Rectal smooth muscle tissue (tissue), 1 donor: Measurements from ENCODE around the gene PTPRB.
A peak's percentile ranks its signal among the peaks of the same experiment; 100 is the strongest.

Source experiments
- H3K27ac ChIP-seq: one replicate; pipeline ENCODE4 v1.7.0; 2013; ENCODE audit warnings: low read depth, low read length, inconsistent platforms
- H3K27me3 ChIP-seq: one replicate; pipeline ENCODE4 v1.7.0; 2013; ENCODE audit warnings: low read length; ENCODE audit not compliant: control insufficient read depth, insufficient read depth
- H3K36me3 ChIP-seq: one replicate; pipeline ENCODE4 v1.7.0; 2013; ENCODE audit warnings: low read length; ENCODE audit not compliant: control insufficient read depth, insufficient read depth
- H3K4me1 ChIP-seq: one replicate; pipeline ENCODE4 v1.7.0; 2013; ENCODE audit warnings: low read length; ENCODE audit not compliant: control insufficient read depth, insufficient read depth
- H3K4me3 ChIP-seq: one replicate; pipeline ENCODE4 v1.7.0; 2013; ENCODE audit warnings: low read length
- H3K9ac ChIP-seq: one replicate; pipeline ENCODE4 v1.7.0; 2013; ENCODE audit warnings: low read length

The PTPRB gene

GRCh38 chr12:70660002-70660604 is 22.9 kb upstream of the PTPRB start:
- no peaks in the 10 kb centered on the region for H3K4me1 ChIP-seq
- no peak overlapping the region for H3K27ac ChIP-seq
- H3K9ac ChIP-seq, result no peak overlapping the region
- H3K36me3 ChIP-seq, result no peaks in the 10 kb centered on the region
- no peaks in the 10 kb centered on the region for H3K27me3 ChIP-seq
- no peak overlapping the region for H3K4me3 ChIP-seq

GRCh38 chr12:70659077-70659606 is 21.9 kb upstream of the PTPRB start:
- Histone ChIP-seq H3K4me1 (no peaks in the 10 kb centered on the region), H3K9ac (no peak overlapping the region), H3K27me3 (no peaks in the 10 kb centered on the region)

GRCh38 chr12:70657616-70658286 is 20.5 kb upstream of the PTPRB start:
- Histone ChIP-seq H3K9ac (no peak overlapping the region), H3K36me3 (no peaks in the 10 kb centered on the region), H3K27me3 (no peaks in the 10 kb centered on the region), H3K27ac (no peak overlapping the region), H3K4me3 (no peak overlapping the region), H3K4me1 (no peaks in the 10 kb centered on the region)

More at GRCh38 chr12:70659077-70659606, 21.9 kb upstream of the PTPRB start:
- Histone ChIP-seq H3K27ac (no peak overlapping the region), H3K4me3 (no peak overlapping the region), H3K36me3 (no peaks in the 10 kb centered on the region)

GRCh38 chr12:70652451-70652850 is 15.2 kb upstream of the PTPRB start:
- no peaks in the 10 kb centered on the region for H3K36me3 ChIP-seq

GRCh38 chr12:70648831-70649230 is 11.6 kb upstream of the PTPRB start:
- no peaks in the 10 kb centered on the region for H3K27me3 ChIP-seq
- H3K4me1 ChIP-seq, result peaks cover 3% of the 10 kb centered on the region
- no peak overlapping the region for H3K4me3 ChIP-seq
- H3K36me3 ChIP-seq, result no peaks in the 10 kb centered on the region
- no peak overlapping the region for H3K27ac ChIP-seq
- no peak overlapping the region for H3K9ac ChIP-seq

More at GRCh38 chr12:70652451-70652850, 15.2 kb upstream of the PTPRB start:
- H3K9ac ChIP-seq, result no peak overlapping the region
- no peaks in the 10 kb centered on the region for H3K27me3 ChIP-seq
- H3K4me3 ChIP-seq, result no peak overlapping the region
- H3K27ac ChIP-seq, result no peak overlapping the region
- H3K4me1 ChIP-seq, result no peaks in the 10 kb centered on the region

GRCh38 chr12:70648191-70648590 is 11.0 kb upstream of the PTPRB start:
- H3K4me3 ChIP-seq, result no peak overlapping the region
- no peak overlapping the region for H3K9ac ChIP-seq
- H3K4me1 ChIP-seq, result peaks cover 3% of the 10 kb centered on the region
- no peaks in the 10 kb centered on the region for H3K27me3 ChIP-seq
- no peak overlapping the region for H3K27ac ChIP-seq
- no peaks in the 10 kb centered on the region for H3K36me3 ChIP-seq

GRCh38 chr12:70646850-70647249 is 9.6 kb upstream of the PTPRB start:
- Histone ChIP-seq H3K4me1 (peaks cover 3% of the 10 kb centered on the region), H3K4me3 (no peak overlapping the region), H3K27me3 (no peaks in the 10 kb centered on the region), H3K9ac (no peak overlapping the region), H3K27ac (no peak overlapping the region), H3K36me3 (no peaks in the 10 kb centered on the region)

GRCh38 chr12:70645494-70646317 is 8.5 kb upstream of the PTPRB start:
- no peak overlapping the region for H3K27ac ChIP-seq
- H3K9ac ChIP-seq, result no peak overlapping the region
- peak overlapping the region; percentile 34 for H3K4me3 ChIP-seq

GRCh38 chr12:70644861-70645260 is 7.6 kb upstream of the PTPRB start:
- Histone ChIP-seq H3K27ac (no peak overlapping the region), H3K36me3 (no peaks in the 10 kb centered on the region), H3K9ac (no peak overlapping the region), H3K4me1 (peaks cover 3% of the 10 kb centered on the region), H3K27me3 (no peaks in the 10 kb centered on the region), H3K4me3 (no peak overlapping the region)

More at GRCh38 chr12:70645494-70646317, 8.5 kb upstream of the PTPRB start:
- H3K27me3 ChIP-seq, result no peaks in the 10 kb centered on the region
- no peaks in the 10 kb centered on the region for H3K36me3 ChIP-seq
- peaks cover 3% of the 10 kb centered on the region for H3K4me1 ChIP-seq

- Histone ChIP-seq H3K9ac (no peak overlapping the region), H3K4me3 (no peak overlapping the region), H3K27ac (no peak overlapping the region), H3K27me3 (no peaks in the 10 kb centered on the region), H3K36me3 (no peaks in the 10 kb centered on the region), H3K4me1 (peaks cover 3% of the 10 kb centered on the region)
Observed at GRCh38 chr12:70643939-70644338, 6.7 kb upstream of the PTPRB start.

GRCh38 chr12:70641691-70642090 is 4.5 kb upstream of the PTPRB start:
- Histone ChIP-seq H3K4me3 (no peak overlapping the region), H3K4me1 (peaks cover 3% of the 10 kb centered on the region), H3K27ac (no peak overlapping the region), H3K9ac (no peak overlapping the region), H3K36me3 (no peaks in the 10 kb centered on the region), H3K27me3 (no peaks in the 10 kb centered on the region)

- no peak overlapping the region for H3K4me3 ChIP-seq
- no peak overlapping the region for H3K9ac ChIP-seq
- H3K36me3 ChIP-seq, result no peaks in the 10 kb centered on the region
- no peaks in the 10 kb centered on the region for H3K27me3 ChIP-seq
- no peak overlapping the region for H3K27ac ChIP-seq
- peaks cover 3% of the 10 kb centered on the region for H3K4me1 ChIP-seq
Observed at GRCh38 chr12:70640901-70641300, 3.7 kb upstream of the PTPRB start.
